Measurements from ENCODE around the gene CCNQ. TPM values are rescaled to one million over a fixed set of nuclear protein-coding genes. Genes with fewer than 3 reads are reported as not detected.

The CCNQ gene
- total and polyA plus RNA-seq, 2 donors from 2014 or later, result 14.6 to 35.4 TPM

DNA sequence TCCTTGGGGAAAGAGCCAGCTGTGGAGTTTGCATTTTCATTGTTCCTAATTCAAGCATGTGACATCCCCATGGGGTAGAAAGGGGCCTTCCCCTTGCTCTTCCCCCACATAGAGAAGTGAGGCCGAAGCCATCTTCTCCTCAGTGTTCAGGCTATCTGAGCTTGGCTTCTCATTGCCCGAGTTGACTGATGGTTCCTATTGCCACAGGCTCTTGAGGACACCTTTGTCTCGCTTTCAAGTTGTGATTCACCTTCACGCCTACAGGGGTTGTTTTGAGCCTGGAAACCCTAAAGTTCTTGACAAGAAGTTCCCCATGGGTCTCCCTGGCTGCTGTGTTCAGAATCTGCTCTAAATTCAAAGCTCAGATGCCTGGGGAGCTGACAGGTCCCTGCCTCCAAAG, 25.0 kb downstream of the CCNQ start:
- Histone ChIP-seq H3K9me3 (ENCODE audit: control insufficient read depth in 2 of 3, insufficient read depth in 1 of 3, low read length in 3 of 3) (no peaks in the 10 kb centered on the region), H3K9ac (ENCODE audit: low read length in 3 of 3) (no peak overlapping the region), H3K27ac (ENCODE audit: low read depth in 2 of 2, low read length in 2 of 2) (no peak overlapping the region), H3K27me3 (ENCODE audit: control insufficient read depth, insufficient read depth, low read length) (no peaks in the 10 kb centered on the region), H3K4me1 (ENCODE audit: control insufficient read depth in 2 of 3, insufficient read depth in 2 of 3, low read depth in 1 of 3, low read length in 3 of 3) (no peaks in the 10 kb centered on the region), H3K36me3 (ENCODE audit: control insufficient read depth in 2 of 3, insufficient read depth in 3 of 3, low read length in 3 of 3) (no peaks in the 10 kb centered on the region), H3K4me3 (ENCODE audit: low read length in 3 of 3) (no peak overlapping the region)
- intact Hi-C loops (cut with DNase I), result no loop called here
- no peak for FAIRE-seq
- TF ChIP-seq, protein P1, sequence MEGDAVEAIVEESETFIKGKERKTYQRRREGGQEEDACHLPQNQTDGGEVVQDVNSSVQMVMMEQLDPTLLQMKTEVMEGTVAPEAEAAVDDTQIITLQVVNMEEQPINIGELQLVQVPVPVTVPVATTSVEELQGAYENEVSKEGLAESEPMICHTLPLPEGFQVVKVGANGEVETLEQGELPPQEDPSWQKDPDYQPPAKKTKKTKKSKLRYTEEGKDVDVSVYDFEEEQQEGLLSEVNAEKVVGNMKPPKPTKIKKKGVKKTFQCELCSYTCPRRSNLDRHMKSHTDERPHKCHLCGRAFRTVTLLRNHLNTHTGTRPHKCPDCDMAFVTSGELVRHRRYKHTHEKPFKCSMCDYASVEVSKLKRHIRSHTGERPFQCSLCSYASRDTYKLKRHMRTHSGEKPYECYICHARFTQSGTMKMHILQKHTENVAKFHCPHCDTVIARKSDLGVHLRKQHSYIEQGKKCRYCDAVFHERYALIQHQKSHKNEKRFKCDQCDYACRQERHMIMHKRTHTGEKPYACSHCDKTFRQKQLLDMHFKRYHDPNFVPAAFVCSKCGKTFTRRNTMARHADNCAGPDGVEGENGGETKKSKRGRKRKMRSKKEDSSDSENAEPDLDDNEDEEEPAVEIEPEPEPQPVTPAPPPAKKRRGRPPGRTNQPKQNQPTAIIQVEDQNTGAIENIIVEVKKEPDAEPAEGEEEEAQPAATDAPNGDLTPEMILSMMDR (IDR thresholded peaks at IDR 0.05; ENCODE audit: borderline replicate concordance, extremely low read depth, insufficient read depth), result no peak
- DNase-seq, result no peak

DNA sequence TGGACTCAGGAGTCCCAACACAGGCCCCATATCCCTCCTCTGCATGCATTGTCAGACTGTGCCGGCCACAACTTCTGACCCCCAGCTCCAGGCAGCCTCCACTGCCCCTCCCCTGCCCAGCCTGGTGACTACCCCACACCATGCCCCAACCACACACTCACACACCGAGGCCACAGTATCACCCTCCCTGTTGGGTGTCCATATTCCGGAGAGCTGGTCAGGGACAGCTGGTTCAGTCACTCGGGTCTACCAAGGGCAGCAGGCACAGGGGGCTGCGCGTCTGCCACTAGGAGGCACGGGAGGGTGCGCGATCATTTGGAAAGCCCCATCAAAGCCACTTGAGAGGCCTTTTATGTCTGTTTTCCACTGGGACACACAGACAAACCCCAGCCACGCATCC, 26.3 kb downstream of the CCNQ start:
- FAIRE-seq, result no peak

GRCh38 chrX:153571534-153571908, 27.4 kb downstream of the CCNQ start:
- Histone ChIP-seq H3K36me3 (ENCODE audit: control insufficient read depth in 2 of 3, insufficient read depth in 3 of 3, low read length in 3 of 3) (no peaks in the 10 kb centered on the region), H3K27ac (ENCODE audit: low read depth in 2 of 2, low read length in 2 of 2) (no peak overlapping the region), H3K4me3 (ENCODE audit: low read length in 3 of 3) (no peak overlapping the region), H3K9ac (ENCODE audit: low read length in 3 of 3) (no peak overlapping the region), H3K9me3 (ENCODE audit: control insufficient read depth in 2 of 3, insufficient read depth in 1 of 3, low read length in 3 of 3) (no peaks in the 10 kb centered on the region), H3K27me3 (ENCODE audit: control insufficient read depth, insufficient read depth, low read length) (no peaks in the 10 kb centered on the region), H3K4me1 (ENCODE audit: control insufficient read depth in 2 of 3, insufficient read depth in 2 of 3, low read depth in 1 of 3, low read length in 3 of 3) (no peaks in the 10 kb centered on the region)
- FAIRE-seq (no peak), DNase-seq (no peak)
- intact Hi-C loops (cut with DNase I), result no loop called here
- TF ChIP-seq, protein P1 (IDR thresholded peaks at IDR 0.05; ENCODE audit: borderline replicate concordance, extremely low read depth, insufficient read depth), result no peak

More for the DNA sequence above, 26.3 kb downstream of the CCNQ start:
- no peak for DNase-seq
- Histone ChIP-seq H3K4me3 (ENCODE audit: low read length in 3 of 3) (no peak overlapping the region), H3K36me3 (ENCODE audit: control insufficient read depth in 2 of 3, insufficient read depth in 3 of 3, low read length in 3 of 3) (no peaks in the 10 kb centered on the region), H3K27me3 (ENCODE audit: control insufficient read depth, insufficient read depth, low read length) (no peaks in the 10 kb centered on the region), H3K9me3 (ENCODE audit: control insufficient read depth in 2 of 3, insufficient read depth in 1 of 3, low read length in 3 of 3) (no peaks in the 10 kb centered on the region), H3K4me1 (ENCODE audit: control insufficient read depth in 2 of 3, insufficient read depth in 2 of 3, low read depth in 1 of 3, low read length in 3 of 3) (no peaks in the 10 kb centered on the region), H3K27ac (ENCODE audit: low read depth in 2 of 2, low read length in 2 of 2) (no peak overlapping the region), H3K9ac (ENCODE audit: low read length in 3 of 3) (no peak overlapping the region)
- intact Hi-C loops (cut with DNase I), result no loop called here
- TF ChIP-seq, protein P1 (IDR thresholded peaks at IDR 0.05; ENCODE audit: borderline replicate concordance, extremely low read depth, insufficient read depth), result no peak

DNA sequence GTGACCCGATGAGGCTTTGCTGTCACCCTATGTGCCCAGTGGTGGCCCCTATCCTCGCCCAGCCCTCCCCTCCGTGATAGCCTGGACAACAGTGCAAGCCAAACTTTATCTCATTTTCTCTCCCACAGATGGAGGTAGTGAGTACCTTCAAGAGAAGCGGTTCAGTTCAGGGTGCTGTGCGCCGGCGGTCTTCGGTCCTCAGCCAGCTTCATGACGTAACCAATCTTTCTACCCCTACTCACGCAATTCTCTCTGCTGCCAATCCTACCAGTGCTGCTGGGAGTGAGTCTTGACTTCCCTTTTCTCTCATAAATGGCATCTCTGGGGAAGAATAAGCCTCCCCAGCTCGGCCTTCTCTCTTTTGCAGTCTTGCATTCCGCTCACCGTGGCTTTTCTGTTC, 29.5 kb downstream of the CCNQ start:
- Histone ChIP-seq H3K27me3 (ENCODE audit: control insufficient read depth, insufficient read depth, low read length) (no peaks in the 10 kb centered on the region), H3K4me3 (ENCODE audit: low read length in 3 of 3) (no peak overlapping the region), H3K4me1 (ENCODE audit: control insufficient read depth in 2 of 3, insufficient read depth in 2 of 3, low read depth in 1 of 3, low read length in 3 of 3) (no peaks in the 10 kb centered on the region), H3K9me3 (ENCODE audit: control insufficient read depth in 2 of 3, insufficient read depth in 1 of 3, low read length in 3 of 3) (no peaks in the 10 kb centered on the region), H3K9ac (ENCODE audit: low read length in 3 of 3) (no peak overlapping the region), H3K27ac (ENCODE audit: low read depth in 2 of 2, low read length in 2 of 2) (no peak overlapping the region), H3K36me3 (ENCODE audit: control insufficient read depth in 2 of 3, insufficient read depth in 3 of 3, low read length in 3 of 3) (no peaks in the 10 kb centered on the region)
- TF ChIP-seq, protein P1 (IDR thresholded peaks at IDR 0.05; ENCODE audit: borderline replicate concordance, extremely low read depth, insufficient read depth), result no peak
- DNase-seq (no peak), FAIRE-seq (no peak)
- intact Hi-C loops (cut with DNase I), result no loop called here
